ENCODE results near the gene ZNF232. TPM values are rescaled to one million over a fixed set of nuclear protein-coding genes. Genes with fewer than 3 reads are reported as not detected.
"Not testable (repeated sequence)": the region's sequence is repeated elsewhere in the genome, so short reads cannot be mapped to it uniquely, and the experiment has no call there.

ZNF232 gene
- polyA plus RNA-seq, 1 donor from 2014 or later: 32.5 TPM

- H4K20me1 ChIP-seq (ENCODE audit: insufficient read depth): no peaks in the 10 kb centered on the region
- no peaks in the 10 kb centered on the region for H3K9me2 ChIP-seq (ENCODE audit: insufficient read depth, low read length)
- TF ChIP-seq EZH2 (IDR thresholded peaks at IDR 0.05; ENCODE audit: borderline replicate concordance, insufficient read depth, low read length, poor library complexity, severe bottlenecking) (no peak), POLR2AphosphoS5 (IDR thresholded peaks at IDR 0.05) (no peak), TAF1 (IDR thresholded peaks at IDR 0.05; ENCODE audit: low read depth) (no peak), EP300 (conservative IDR thresholded peaks at IDR 0.05; ENCODE audit: poor library complexity, severe bottlenecking) (no peak), MXI1 (conservative IDR thresholded peaks at IDR 0.05; ENCODE audit: poor library complexity, severe bottlenecking) (no peak), RAD21 (conservative IDR thresholded peaks at IDR 0.05) (no peak), SMC3 (conservative IDR thresholded peaks at IDR 0.05; ENCODE audit: poor library complexity) (no peak)
- TF ChIP-seq, protein P1, sequence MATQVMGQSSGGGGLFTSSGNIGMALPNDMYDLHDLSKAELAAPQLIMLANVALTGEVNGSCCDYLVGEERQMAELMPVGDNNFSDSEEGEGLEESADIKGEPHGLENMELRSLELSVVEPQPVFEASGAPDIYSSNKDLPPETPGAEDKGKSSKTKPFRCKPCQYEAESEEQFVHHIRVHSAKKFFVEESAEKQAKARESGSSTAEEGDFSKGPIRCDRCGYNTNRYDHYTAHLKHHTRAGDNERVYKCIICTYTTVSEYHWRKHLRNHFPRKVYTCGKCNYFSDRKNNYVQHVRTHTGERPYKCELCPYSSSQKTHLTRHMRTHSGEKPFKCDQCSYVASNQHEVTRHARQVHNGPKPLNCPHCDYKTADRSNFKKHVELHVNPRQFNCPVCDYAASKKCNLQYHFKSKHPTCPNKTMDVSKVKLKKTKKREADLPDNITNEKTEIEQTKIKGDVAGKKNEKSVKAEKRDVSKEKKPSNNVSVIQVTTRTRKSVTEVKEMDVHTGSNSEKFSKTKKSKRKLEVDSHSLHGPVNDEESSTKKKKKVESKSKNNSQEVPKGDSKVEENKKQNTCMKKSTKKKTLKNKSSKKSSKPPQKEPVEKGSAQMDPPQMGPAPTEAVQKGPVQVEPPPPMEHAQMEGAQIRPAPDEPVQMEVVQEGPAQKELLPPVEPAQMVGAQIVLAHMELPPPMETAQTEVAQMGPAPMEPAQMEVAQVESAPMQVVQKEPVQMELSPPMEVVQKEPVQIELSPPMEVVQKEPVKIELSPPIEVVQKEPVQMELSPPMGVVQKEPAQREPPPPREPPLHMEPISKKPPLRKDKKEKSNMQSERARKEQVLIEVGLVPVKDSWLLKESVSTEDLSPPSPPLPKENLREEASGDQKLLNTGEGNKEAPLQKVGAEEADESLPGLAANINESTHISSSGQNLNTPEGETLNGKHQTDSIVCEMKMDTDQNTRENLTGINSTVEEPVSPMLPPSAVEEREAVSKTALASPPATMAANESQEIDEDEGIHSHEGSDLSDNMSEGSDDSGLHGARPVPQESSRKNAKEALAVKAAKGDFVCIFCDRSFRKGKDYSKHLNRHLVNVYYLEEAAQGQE (IDR thresholded peaks at IDR 0.05; ENCODE audit: borderline replicate concordance): no peak
- TF ChIP-seq, protein P2, sequence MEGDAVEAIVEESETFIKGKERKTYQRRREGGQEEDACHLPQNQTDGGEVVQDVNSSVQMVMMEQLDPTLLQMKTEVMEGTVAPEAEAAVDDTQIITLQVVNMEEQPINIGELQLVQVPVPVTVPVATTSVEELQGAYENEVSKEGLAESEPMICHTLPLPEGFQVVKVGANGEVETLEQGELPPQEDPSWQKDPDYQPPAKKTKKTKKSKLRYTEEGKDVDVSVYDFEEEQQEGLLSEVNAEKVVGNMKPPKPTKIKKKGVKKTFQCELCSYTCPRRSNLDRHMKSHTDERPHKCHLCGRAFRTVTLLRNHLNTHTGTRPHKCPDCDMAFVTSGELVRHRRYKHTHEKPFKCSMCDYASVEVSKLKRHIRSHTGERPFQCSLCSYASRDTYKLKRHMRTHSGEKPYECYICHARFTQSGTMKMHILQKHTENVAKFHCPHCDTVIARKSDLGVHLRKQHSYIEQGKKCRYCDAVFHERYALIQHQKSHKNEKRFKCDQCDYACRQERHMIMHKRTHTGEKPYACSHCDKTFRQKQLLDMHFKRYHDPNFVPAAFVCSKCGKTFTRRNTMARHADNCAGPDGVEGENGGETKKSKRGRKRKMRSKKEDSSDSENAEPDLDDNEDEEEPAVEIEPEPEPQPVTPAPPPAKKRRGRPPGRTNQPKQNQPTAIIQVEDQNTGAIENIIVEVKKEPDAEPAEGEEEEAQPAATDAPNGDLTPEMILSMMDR (IDR thresholded peaks at IDR 0.05; ENCODE audit: poor library complexity, severe bottlenecking): no peak
- no peak overlapping the region for H3K27ac ChIP-seq (ENCODE audit: low read length)
- H3K9me3 ChIP-seq (ENCODE audit: low read length): no peaks in the 10 kb centered on the region
- H3K79me2 ChIP-seq (replicated peaks; ENCODE audit: insufficient read depth, low read length): no peaks in the 10 kb centered on the region
- H2AFZ ChIP-seq (ENCODE audit: low read depth, low read length): no peak overlapping the region
- no peaks in the 10 kb centered on the region for H3K36me3 ChIP-seq (ENCODE audit: insufficient read depth, low read length)
- H3K4me3 ChIP-seq (ENCODE audit: low read length): no peak overlapping the region
- peaks cover 10% of the 10 kb centered on the region for H3K27me3 ChIP-seq (ENCODE audit: insufficient read depth, low read depth, low read length)
- H3K4me2 ChIP-seq (ENCODE audit: low read length): no peak overlapping the region
- no peaks in the 10 kb centered on the region for H3F3A ChIP-seq (ENCODE audit: insufficient read depth, low read length, poor library complexity, severe bottlenecking)
- H3K9ac ChIP-seq (ENCODE audit: low read length): no peak overlapping the region
Observed at GRCh38 chr17:5126719-5127488, 15.2 kb upstream of the ZNF232 start.

- not testable (repeated sequence) for H3K36me3 ChIP-seq (ENCODE audit: insufficient read depth, low read length); H3K27me3 ChIP-seq (ENCODE audit: insufficient read depth, low read depth, low read length); H3F3A ChIP-seq (ENCODE audit: insufficient read depth, low read length, poor library complexity, severe bottlenecking); H3K9me2 ChIP-seq (ENCODE audit: insufficient read depth, low read length); H3K9me3 ChIP-seq (ENCODE audit: low read length); H3K4me2 ChIP-seq (ENCODE audit: low read length); H3K79me2 ChIP-seq (replicated peaks; ENCODE audit: insufficient read depth, low read length); H4K20me1 ChIP-seq (ENCODE audit: insufficient read depth); H3K27ac ChIP-seq (ENCODE audit: low read length); H3K4me3 ChIP-seq (ENCODE audit: low read length); H3K9ac ChIP-seq (ENCODE audit: low read length); H2AFZ ChIP-seq (ENCODE audit: low read depth, low read length)
Observed at GRCh38 chr17:5124896-5125295, 13.2 kb upstream of the ZNF232 start.

DNA sequence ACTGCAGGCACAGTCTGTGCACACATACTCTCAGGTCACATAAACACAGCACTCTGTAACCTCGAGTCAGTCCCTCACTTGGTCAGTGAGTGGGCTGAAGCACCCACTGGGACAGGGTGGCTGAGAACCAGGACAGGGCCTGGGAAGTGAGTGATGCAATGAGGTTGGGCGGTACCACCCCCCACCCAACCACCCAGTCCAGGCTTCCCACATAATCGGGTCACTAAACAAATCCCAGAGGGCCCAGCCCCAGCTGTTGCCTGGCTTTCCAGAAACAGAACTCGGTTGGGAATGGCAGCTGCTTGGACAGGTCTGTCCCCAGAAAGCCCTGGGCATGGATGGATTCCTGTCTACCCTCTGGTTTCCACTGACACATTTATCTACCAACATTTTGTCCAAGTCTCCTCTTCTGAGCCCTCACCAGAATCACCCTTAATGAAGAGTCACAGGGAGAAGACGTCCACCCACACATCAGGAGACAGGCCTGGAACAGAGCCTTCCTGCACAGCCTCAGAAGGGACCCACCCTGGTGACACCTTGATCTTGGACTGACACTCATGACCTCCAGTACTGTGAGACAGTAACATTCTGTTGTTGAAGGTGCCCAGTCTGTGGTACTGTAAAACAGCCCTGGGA is 12.6 kb upstream of the ZNF232 start:
- H3K9me2 ChIP-seq (ENCODE audit: insufficient read depth, low read length); H3K4me2 ChIP-seq (ENCODE audit: low read length); H2AFZ ChIP-seq (ENCODE audit: low read depth, low read length); H3F3A ChIP-seq (ENCODE audit: insufficient read depth, low read length, poor library complexity, severe bottlenecking); H3K27ac ChIP-seq (ENCODE audit: low read length); H3K36me3 ChIP-seq (ENCODE audit: insufficient read depth, low read length); H3K4me3 ChIP-seq (ENCODE audit: low read length); H3K9ac ChIP-seq (ENCODE audit: low read length); H3K27me3 ChIP-seq (ENCODE audit: insufficient read depth, low read depth, low read length); H4K20me1 ChIP-seq (ENCODE audit: insufficient read depth); H3K9me3 ChIP-seq (ENCODE audit: low read length); H3K79me2 ChIP-seq (replicated peaks; ENCODE audit: insufficient read depth, low read length): not testable (repeated sequence)

Measured in neural cell (in vitro differentiated cells).